ENCODE data around the gene ACYP1. TPM values are rescaled to one million over a fixed set of nuclear protein-coding genes. Genes with fewer than 3 reads are reported as not detected.

The ACYP1 gene
- total RNA-seq, 3 donors from 2014 or later (not counting 1 experiment from before 2014, with no cell fraction given) = 13.3 to 17.4 (median 14.9) TPM

GRCh38 chr14:75090353-75090752 is 26.5 kb upstream of the ACYP1 start:
- peaks cover 6% of the 10 kb centered on the region for H3K36me3 Mint-ChIP-seq

GRCh38 chr14:75088566-75089373 is 24.9 kb upstream of the ACYP1 start:
- no peaks in the 10 kb centered on the region for H3K27me3 ChIP-seq (ENCODE audit: control insufficient read depth, insufficient read depth, low read length)
- 86% methylated on average over 7 of the region's 7 CpGs for WGBS (ENCODE audit: insufficient coverage)
- Mint-ChIP-seq H3K27me3 (ENCODE audit: low read depth in 2 of 2) (no peaks in the 10 kb centered on the region), H3K27ac (no peak overlapping the region), H3K4me3 (no peak overlapping the region), H3K4me1 (no peaks in the 10 kb centered on the region), H3K36me3 (no peaks in the 10 kb centered on the region), H3K9me3 (no peaks in the 10 kb centered on the region)
- H3K36me3 ChIP-seq (ENCODE audit: control insufficient read depth, insufficient read depth, low read length) = peaks cover 66% of the 10 kb centered on the region
- no peaks in the 10 kb centered on the region for H3K4me1 ChIP-seq (ENCODE audit: control insufficient read depth, insufficient read depth, low read length)
- no peak overlapping the region for H3K4me3 ChIP-seq (ENCODE audit: low read length)
- peak; percentile 70 for TF ChIP-seq CTCF (IDR thresholded peaks at IDR 0.05)
- no peak overlapping the region for H3K27ac ChIP-seq (ENCODE audit: low read length)
- ATAC-seq = peak; percentile 55 to 77 (median 76)
- intact Hi-C loops (cut with micrococcal nuclease) = loop anchor here (1.0 kb wide), 4 partner anchors 142 to 479 kb away; no protein-coding TSS in a partner anchor
- DNase-seq = peak in 1 of 2 donors; percentile 75
- H3K9me3 ChIP-seq (ENCODE audit: control insufficient read depth, insufficient read depth, low read length) = no peaks in the 10 kb centered on the region

More at GRCh38 chr14:75090353-75090752, 26.5 kb upstream of the ACYP1 start:
- no peaks in the 10 kb centered on the region for H3K9me3 ChIP-seq (ENCODE audit: control insufficient read depth, insufficient read depth, low read length)
- Mint-ChIP-seq H3K27ac (no peak overlapping the region), H3K9me3 (no peaks in the 10 kb centered on the region), H3K4me1 (no peaks in the 10 kb centered on the region), H3K4me3 (no peak overlapping the region), H3K27me3 (ENCODE audit: low read depth in 2 of 2) (no peaks in the 10 kb centered on the region)
- no peak overlapping the region for H3K4me3 ChIP-seq (ENCODE audit: low read length)
- DNase-seq = no peak
- 93% methylated on average over 3 of the region's 3 CpGs for WGBS (ENCODE audit: insufficient coverage)
- TF ChIP-seq CTCF (IDR thresholded peaks at IDR 0.05) = no peak
- ATAC-seq = no peak
- no peaks in the 10 kb centered on the region for H3K27me3 ChIP-seq (ENCODE audit: control insufficient read depth, insufficient read depth, low read length)
- H3K36me3 ChIP-seq (ENCODE audit: control insufficient read depth, insufficient read depth, low read length) = peaks cover 66% of the 10 kb centered on the region
- no peak overlapping the region for H3K27ac ChIP-seq (ENCODE audit: low read length)
- H3K4me1 ChIP-seq (ENCODE audit: control insufficient read depth, insufficient read depth, low read length) = no peaks in the 10 kb centered on the region
- intact Hi-C loops (cut with micrococcal nuclease) = no loop called here

- no peak overlapping the region for H3K27ac Mint-ChIP-seq
- no peaks in the 10 kb centered on the region for H3K4me1 ChIP-seq (ENCODE audit: control insufficient read depth, insufficient read depth, low read length)
- no peaks in the 10 kb centered on the region for H3K27me3 ChIP-seq (ENCODE audit: control insufficient read depth, insufficient read depth, low read length)
- intact Hi-C loops (cut with micrococcal nuclease) = loop anchor here (1.0 kb wide), 4 partner anchors 142 to 479 kb away; no protein-coding TSS in a partner anchor
- H3K4me3 ChIP-seq (ENCODE audit: low read length) = no peak overlapping the region
- no peak for DNase-seq
- H3K27me3 Mint-ChIP-seq (ENCODE audit: low read depth in 2 of 2) = no peaks in the 10 kb centered on the region
- H3K27ac ChIP-seq (ENCODE audit: low read length) = no peak overlapping the region
- no peak for TF ChIP-seq CTCF (IDR thresholded peaks at IDR 0.05)
- H3K4me3 Mint-ChIP-seq = no peak overlapping the region
- H3K36me3 Mint-ChIP-seq = no peaks in the 10 kb centered on the region
- H3K9me3 ChIP-seq (ENCODE audit: control insufficient read depth, insufficient read depth, low read length) = no peaks in the 10 kb centered on the region
- ATAC-seq = no peak
- no peaks in the 10 kb centered on the region for H3K9me3 Mint-ChIP-seq
- 95% methylated on average over 2 of the region's 2 CpGs for WGBS (ENCODE audit: insufficient coverage)
- H3K4me1 Mint-ChIP-seq = no peaks in the 10 kb centered on the region
- peaks cover 70% of the 10 kb centered on the region for H3K36me3 ChIP-seq (ENCODE audit: control insufficient read depth, insufficient read depth, low read length)
Observed at GRCh38 chr14:75088153-75088552, 24.3 kb upstream of the ACYP1 start.

All from natural killer cell (primary cell).